ENCODE data around the gene SERPINB3. TPM values are rescaled to one million over a fixed set of nuclear protein-coding genes. Genes with fewer than 3 reads are reported as not detected.
"Not testable (repeated sequence)": the region's sequence is repeated elsewhere in the genome, so short reads cannot be mapped to it uniquely, and the experiment has no call there.

SERPINB3 gene
- polyA plus RNA-seq, 4 donors: 0.11 to 0.17 TPM; not detected in 2

DNA sequence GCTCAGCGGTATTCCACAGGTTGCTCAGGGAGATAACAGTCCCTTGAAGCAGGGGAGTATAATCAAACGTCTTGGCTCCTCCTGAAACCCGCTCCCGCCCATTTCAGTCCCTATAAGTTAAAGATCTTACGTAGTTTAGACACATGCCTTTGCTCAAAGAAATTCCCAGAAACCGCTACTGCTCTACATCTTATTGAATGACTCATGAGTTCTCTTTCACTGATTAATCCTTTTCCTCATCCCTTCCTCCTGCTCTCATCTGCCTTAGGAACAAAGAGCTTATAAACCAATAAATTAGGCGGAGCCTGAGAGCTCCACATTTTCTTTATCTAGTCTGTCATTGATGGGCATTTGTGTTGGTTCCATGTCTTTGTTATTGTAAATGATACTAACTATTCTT lies 13.5 kb downstream of the SERPINB3 start:
- DNase-seq (ENCODE audit: low read depth in 4 of 4, low spot score in 3 of 4): no peak

DNA sequence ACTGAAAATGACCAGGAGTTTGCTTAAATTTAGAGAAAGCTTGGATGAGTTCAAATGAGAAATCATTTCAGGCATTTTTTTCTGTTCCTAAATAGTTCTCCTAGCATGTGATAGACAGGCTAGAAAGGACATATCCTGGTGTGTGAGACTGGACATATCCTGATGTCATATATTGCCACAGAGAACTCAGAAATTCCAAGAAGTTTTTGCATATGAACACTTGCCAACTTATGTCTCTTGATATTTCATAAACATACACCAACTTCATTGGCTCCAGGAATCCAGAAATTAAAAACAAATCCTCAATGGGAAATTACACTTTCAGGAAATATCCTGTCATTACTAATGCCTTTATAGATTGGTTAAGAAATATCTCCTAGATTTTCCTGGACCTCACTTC lies 14.8 kb downstream of the SERPINB3 start:
- DNase-seq (ENCODE audit: low read depth in 4 of 4, low spot score in 3 of 4): no peak

DNA sequence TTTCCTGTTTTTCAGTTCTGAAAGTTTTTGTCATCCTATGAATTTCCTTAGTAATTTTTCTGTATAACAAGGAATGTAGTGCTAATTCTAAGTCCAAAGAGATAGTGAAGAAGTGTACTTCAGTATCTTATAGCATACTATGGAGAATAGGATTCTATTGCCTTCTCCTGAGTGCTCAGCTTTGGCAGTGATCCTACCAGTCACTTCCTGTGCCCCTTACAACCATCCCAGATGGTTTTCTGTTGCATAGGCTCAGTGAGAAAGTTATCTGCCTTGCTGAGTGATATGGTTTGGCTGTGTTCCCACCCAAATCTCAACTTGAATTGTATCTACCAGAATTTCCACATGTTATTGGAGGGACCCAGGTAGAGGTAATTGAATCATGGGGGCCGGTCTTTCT lies 17.0 kb downstream of the SERPINB3 start:
- DNase-seq (ENCODE audit: low read depth in 4 of 4, low spot score in 3 of 4): not testable (repeated sequence)

DNA sequence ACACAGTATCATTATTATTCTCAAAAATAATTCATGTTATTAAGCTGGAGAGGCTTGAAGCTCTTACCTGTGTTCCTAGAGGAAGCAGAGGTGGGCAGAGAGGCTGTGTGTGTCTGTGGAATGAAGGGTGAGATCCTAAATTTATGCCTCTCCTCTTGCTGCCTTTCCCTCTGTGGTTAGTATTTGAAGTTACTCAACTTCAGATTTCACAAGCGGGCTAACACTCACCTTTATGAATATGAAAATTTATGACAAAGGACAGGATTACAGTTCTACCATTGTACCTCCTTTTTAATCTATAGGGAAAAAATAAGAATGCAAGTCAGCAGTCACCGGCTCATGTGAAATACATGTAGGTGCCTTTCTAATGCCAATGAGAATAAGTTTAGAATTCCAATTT lies 17.6 kb downstream of the SERPINB3 start, which contains the start of gene SERPINB4:
Gene SERPINB4 (minus strand): TSS at position 115 of the 400 bp plus-strand sequence. CDS start 679 bp downstream, outside the sequence.
- DNase-seq (ENCODE audit: low read depth in 4 of 4, low spot score in 3 of 4): not testable (repeated sequence)

DNA sequence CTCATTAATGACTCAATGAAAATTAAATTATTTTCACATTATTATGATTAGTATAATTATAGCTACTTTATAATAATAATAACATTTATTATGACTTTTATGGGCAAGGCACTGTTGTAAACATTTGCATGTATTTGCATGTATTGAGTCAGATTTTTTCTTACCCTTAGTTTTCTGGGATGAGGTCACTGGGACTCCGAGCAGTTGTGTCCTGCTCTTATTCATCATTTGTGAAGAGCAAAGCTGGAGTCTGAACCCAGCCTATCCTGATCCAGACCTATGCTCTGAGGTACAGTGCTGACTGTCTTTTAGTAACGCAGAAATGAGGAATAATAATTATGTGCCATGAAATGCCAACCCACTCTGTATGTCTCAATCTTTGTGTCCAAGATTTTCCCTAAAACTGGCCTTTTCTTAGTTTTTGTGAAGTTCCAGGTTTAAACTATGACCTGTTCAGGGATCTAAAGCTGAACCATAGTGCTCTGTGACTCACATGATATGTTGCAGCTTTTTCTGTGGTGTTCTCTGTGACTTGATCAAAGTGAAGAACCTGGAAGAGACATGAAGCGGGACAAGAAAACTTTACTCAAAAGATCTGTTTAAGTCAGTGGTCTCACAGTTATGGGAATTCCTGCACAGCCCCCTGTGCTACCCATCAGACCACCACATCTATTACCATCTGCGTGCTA lies 18.9 kb downstream of the SERPINB3 start:
- not testable (repeated sequence) for DNase-seq (ENCODE audit: low read depth in 4 of 4, low spot score in 3 of 4)

DNA sequence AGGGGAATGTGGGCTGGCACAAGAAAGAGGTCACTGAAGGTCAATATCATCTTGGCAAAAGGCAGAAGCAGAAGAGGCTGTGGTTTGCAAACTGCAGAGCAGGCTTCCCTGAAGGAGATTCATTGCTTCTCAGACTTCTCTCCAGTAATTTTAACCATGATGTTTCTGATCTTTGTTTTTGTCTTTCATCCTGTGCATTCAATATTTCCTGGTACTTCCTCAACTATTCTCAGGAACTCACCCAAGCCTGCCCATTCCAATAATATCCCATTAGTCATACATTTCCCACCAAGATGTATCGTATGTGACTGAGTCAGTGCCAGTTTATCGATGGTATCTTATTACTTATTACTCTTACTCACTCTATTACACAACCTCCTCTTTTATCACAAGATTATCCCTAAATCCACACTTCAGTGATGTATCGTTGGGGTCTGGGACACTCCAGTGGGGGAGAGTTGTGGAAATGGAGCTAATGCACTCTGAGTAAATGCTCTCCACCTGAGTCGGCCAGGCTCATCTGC lies 20.5 kb downstream of the SERPINB3 start:
- DNase-seq (ENCODE audit: low read depth in 4 of 4, low spot score in 3 of 4): not testable (repeated sequence)

DNA sequence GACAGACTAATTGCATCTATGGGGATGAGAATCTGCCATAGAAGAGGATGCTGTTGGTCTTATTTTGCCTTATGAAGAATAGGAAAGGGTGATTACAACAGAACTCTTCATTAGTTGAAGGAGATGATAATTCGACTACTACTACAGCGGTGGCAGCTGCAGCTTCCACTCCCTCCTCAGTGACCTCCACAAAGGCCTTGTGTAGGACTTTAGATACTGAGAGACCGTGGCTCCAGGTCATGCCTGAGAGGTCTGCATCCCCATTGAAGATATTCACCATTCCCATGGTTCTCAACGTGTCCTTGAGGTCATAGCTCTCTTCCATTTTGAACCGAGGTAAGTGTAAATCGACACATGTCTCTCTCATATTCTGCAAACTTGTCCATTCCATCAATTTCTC lies 24.0 kb downstream of the SERPINB3 start:
- DNase-seq (ENCODE audit: low read depth in 4 of 4, low spot score in 3 of 4): no peak

DNA sequence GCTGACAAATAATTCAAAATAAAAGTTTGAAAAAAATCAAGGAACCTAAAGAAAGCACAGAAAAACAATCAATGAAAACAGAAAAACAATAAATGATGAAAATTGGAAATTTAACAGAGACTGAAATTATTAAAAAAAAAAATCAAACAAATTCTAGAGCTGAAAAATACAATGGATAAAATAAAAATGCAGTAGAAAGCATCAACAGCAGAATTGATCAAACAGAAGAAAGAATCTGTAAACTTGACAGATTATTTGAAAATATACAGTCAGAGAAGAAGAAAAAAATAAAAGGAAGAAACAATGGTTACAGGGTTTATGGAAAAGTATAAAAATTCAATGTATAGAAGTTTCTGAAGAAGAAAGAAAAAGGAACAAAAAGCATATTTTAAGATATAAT lies 33.9 kb downstream of the SERPINB3 start:
- DNase-seq (ENCODE audit: low read depth in 4 of 4, low spot score in 3 of 4): no peak

DNA sequence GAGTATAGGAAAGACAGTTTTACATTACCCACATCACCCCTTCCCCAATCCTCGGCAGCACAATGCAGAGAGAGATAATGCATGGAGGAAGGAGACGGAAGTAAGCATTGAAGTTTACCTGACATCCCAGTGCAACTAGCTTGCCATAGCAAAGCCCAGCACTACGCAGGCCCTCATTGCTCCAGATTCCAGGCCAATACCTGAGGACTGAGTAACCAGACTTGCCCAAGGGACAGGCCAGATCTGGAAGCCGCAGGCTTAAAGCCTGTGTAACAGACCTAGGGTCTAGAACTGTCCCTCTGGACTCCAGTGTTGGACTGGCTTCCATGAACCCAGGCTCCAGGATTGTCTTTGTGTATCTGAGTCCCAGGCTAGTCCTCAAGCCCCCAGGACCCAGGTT lies 35.3 kb downstream of the SERPINB3 start:
- no peak for DNase-seq (ENCODE audit: low read depth in 4 of 4, low spot score in 3 of 4)

DNA sequence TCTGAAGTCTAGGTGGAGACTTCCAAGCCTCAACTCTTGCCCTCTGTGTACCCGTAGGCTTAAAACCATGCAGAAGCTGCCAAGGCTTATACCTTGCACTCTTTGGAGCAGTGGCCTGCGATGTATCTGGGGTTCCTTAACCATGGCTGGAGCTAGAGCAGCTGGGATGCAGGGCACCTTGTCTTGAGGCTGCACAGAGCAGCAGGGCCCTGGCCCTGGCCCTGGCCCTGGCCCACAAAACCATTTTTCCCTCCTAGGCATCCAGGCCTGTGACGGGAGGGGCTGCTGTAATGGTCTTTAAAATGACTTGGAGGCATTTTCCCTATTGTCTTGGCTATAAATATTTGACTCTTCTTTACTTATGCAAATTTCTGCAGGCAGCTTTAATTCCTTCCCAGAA lies 36.8 kb downstream of the SERPINB3 start:
- no peak for DNase-seq (ENCODE audit: low read depth in 4 of 4, low spot score in 3 of 4)

DNA sequence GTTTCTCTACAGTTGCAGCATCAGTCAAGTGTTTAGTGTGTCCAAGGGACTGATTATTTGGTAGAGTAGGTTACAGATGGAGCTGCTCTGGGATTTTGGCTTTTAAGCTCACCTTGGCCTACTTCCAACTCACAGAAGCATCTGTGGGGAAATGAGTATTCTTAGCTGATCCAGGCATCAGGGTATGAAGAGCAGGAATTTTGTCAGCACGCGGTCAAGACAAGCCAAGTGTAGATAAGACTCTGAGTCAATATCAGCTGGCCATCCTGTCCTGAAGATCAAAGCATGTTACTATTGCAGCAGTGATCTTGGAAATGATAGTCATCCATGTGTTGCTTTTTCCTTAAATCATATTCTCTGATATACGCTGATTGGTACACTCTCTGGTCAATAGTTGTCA lies 42.0 kb downstream of the SERPINB3 start:
- DNase-seq (ENCODE audit: low read depth in 4 of 4, low spot score in 3 of 4): no peak

DNA sequence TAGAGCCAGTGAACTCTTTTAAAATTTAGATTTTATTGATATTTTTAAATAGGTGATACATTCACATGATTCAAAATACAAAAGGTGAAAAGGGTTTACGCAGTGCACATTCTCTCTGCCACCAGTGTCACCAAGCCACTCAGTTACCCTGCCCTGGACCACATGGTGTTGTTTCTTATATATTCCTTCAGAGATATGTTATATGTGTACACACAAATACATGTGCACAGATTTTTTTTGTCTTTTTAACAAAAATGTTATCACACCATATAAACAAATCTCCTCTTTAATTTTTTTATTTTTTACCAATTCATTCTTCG lies 43.8 kb downstream of the SERPINB3 start:
- DNase-seq (ENCODE audit: low read depth in 4 of 4, low spot score in 3 of 4): no peak

DNA sequence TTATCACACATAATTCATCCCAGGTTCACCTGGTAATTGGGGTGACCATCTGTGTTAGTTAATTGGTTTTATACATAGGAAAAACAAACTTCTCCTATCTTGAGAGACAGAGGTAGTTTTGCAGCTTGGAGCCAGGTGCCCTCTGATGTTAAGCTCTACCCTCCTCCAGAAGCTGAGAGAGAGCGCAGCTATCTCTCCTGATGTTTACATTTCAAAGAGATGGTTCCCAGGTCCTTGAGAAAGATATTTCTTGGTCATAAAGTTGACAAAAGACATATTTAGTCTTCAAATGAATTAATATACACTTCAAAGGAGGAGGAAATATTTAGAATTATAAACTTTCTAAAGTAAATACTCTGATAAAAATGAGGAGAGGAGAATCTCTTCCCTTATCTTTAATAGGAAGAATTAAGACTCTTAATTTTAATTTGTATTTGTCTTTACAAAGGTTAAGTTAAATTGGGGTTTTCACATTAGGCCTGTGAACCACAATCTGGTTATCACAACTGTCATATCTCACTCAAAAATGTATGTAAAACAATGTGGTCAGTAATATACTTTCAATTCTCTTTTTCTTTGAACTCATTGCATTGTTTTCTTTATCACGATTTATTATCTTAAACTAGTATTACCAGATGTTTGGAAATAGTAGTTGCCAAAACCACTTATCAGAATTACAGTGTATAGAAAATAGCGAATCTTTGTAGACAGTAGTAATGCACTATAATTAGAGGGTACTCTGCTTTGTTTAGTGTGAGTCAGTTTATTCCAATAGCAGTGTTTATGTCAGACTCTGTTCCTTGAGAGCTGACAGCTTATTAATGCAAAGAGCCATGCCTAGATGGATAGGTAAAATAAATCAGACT lies 44.4 kb downstream of the SERPINB3 start:
- DNase-seq (ENCODE audit: low read depth in 4 of 4, low spot score in 3 of 4): no peak

DNA sequence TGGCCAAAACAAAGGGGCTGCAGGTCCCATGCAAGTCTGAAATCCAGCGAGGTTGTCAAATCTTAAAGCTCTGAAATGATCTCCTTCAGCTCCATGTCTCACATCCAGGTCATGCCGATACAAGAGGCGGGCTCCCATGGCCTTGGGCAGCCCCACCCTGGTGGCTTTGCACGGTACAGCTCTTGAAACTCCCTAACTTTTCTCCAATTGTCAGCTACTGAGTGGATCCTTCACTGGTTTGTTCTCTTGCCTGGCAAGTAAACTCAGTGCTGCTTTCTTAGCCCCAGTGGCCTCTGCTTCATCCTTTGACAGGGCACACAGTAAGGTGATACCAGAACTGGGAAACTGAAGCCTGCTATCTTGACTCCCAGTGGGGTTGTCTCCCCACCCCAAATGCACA lies 48.3 kb downstream of the SERPINB3 start:
- DNase-seq (ENCODE audit: low read depth in 4 of 4, low spot score in 3 of 4): no peak

DNA sequence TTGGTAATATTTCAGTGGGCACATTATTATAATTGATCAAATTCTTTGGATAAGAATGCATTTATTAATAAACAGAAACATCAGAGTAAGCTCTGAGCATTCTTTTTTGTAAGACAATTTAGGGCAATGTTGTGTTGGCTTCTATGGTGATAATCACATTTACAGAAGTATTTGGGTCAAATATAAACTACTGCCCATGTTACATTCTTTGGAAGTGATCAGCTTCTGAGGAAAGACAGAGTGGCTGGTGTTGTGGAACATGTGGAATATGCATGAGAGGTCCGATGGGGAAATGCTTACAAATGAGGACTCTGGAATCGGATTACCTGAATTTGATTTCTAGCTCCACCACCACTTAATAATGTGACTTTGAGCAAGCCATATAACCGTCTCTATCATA lies 55.2 kb downstream of the SERPINB3 start:
- DNase-seq (ENCODE audit: low read depth in 4 of 4, low spot score in 3 of 4): no peak

Other genes starting within 250 kb of the SERPINB3 start
- gene VPS4B, start 239.4 kb downstream of the SERPINB3 start, polyA plus RNA-seq (ENCODE audit: insufficient read length in 4 of 4): 10 to 100 TPM; 50.6 to 61.2 (median 56.1) TPM
- gene SERPINB5, start 184.9 kb downstream of the SERPINB3 start, polyA plus RNA-seq (ENCODE audit: insufficient read length in 4 of 4): under 1 TPM in 2 of 4 donors, not detected in 2; 0.04 to 0.09 TPM
- not detected for gene SERPINB12, start 119.5 kb downstream of the SERPINB3 start, polyA plus RNA-seq (ENCODE audit: insufficient read length in 4 of 4)
- not detected for gene SERPINB13, start 74.5 kb downstream of the SERPINB3 start, polyA plus RNA-seq (ENCODE audit: insufficient read length in 4 of 4)
- under 1 TPM in 1 of 4 donors, not detected in 3; 0.23 TPM for gene SERPINB4, start 17.6 kb downstream of the SERPINB3 start, polyA plus RNA-seq (ENCODE audit: insufficient read length in 4 of 4)
- not detected for gene SERPINB11, start 41.1 kb upstream of the SERPINB3 start, polyA plus RNA-seq (ENCODE audit: insufficient read length in 4 of 4)
- gene SERPINB7, start 113.5 kb upstream of the SERPINB3 start, polyA plus RNA-seq (ENCODE audit: insufficient read length in 4 of 4): under 1 TPM; 0.40 to 0.92 (median 0.59) TPM
- gene SERPINB2, start 225.8 kb upstream of the SERPINB3 start, polyA plus RNA-seq (ENCODE audit: insufficient read length in 4 of 4): under 1 TPM in 2 of 4 donors, not detected in 2; 0.20 to 0.23 TPM
- gene SERPINB10, start 246.1 kb upstream of the SERPINB3 start, polyA plus RNA-seq (ENCODE audit: insufficient read length in 4 of 4): under 1 TPM in 3 of 4 donors, not detected in 1; 0.11 to 0.26 (median 0.22) TPM

All from left renal pelvis (tissue), 4 donors.